HEK293T (cell line): ENCODE results near the gene KRTAP4-4.
"Not testable (repeated sequence)": the region's sequence is repeated elsewhere in the genome, so short reads cannot be mapped to it uniquely, and the experiment has no call there.

Source experiments
- CTCF ChIA-PET: fragments of 350-600 bp; formaldehyde crosslinking; extraction: SDS; loops from one replicate; lab custom pipeline; 2021; ENCODE audit warnings: antibody characterized with exemption, inconsistent platforms; lab: Yijun Ruan, JAX
- POLR2A ChIA-PET: fragments of 350-600 bp; formaldehyde crosslinking; extraction: SDS; loops from one replicate; lab custom pipeline; 2020; ENCODE audit warnings: antibody characterized with exemption, inconsistent platforms; lab: Yijun Ruan, JAX
- DNase-seq: peaks from one replicate; pipeline ENCODE4 v3.0.0; 2012; ENCODE audit warnings: mixed read lengths; ENCODE audit errors: extremely low spot score
- ARNT ChIP-seq: fragments of 450-650 bp; IDR thresholded peaks from 2 replicates; pipeline ENCODE4 v1.6.1; 2017; ENCODE audit warnings: mild to moderate bottlenecking
- BHLHE40 ChIP-seq: fragments of 450-650 bp; IDR thresholded peaks from 2 replicates; pipeline ENCODE4 v1.6.1; 2016; ENCODE audit warnings: mild to moderate bottlenecking, moderate library complexity, borderline replicate concordance
- CTBP1 ChIP-seq: fragments of 450-650 bp; IDR thresholded peaks from 2 replicates; pipeline ENCODE4 v1.6.1; 2016; ENCODE audit warnings: borderline replicate concordance
- ELF4 ChIP-seq: fragments of 450-650 bp; IDR thresholded peaks from 2 replicates; pipeline ENCODE4 v1.6.1; 2017; ENCODE audit warnings: antibody characterized with exemption
- FOXA1 ChIP-seq: fragments of 450-650 bp; IDR thresholded peaks from 2 replicates; pipeline ENCODE4 v1.6.1; 2016; ENCODE audit warnings: mild to moderate bottlenecking
- FOXK2 ChIP-seq: fragments of 450-650 bp; IDR thresholded peaks from 2 replicates; pipeline ENCODE4 v1.6.1; 2016; ENCODE audit warnings: mild to moderate bottlenecking
- FOXM1 ChIP-seq: fragments of 450-650 bp; IDR thresholded peaks from 2 replicates; pipeline ENCODE4 v1.6.1; 2017; ENCODE audit warnings: mild to moderate bottlenecking, borderline replicate concordance
- HDGF ChIP-seq: fragments of 450-650 bp; IDR thresholded peaks from 2 replicates; pipeline ENCODE4 v1.6.1; 2017; ENCODE audit warnings: antibody characterized with exemption, borderline replicate concordance
- L3MBTL2 ChIP-seq: fragments of 450-650 bp; conservative IDR thresholded peaks from 2 replicates; pipeline ENCODE4 v1.6.1; 2016; ENCODE audit warnings: mild to moderate bottlenecking
- LEF1 ChIP-seq: fragments of 450-650 bp; IDR thresholded peaks from 2 replicates; pipeline ENCODE4 v1.6.1; 2017; ENCODE audit warnings: mild to moderate bottlenecking, borderline replicate concordance
- NFRKB ChIP-seq: fragments of 450-650 bp; IDR thresholded peaks from 2 replicates; pipeline ENCODE4 v1.6.1; 2016; ENCODE audit warnings: mild to moderate bottlenecking, moderate library complexity
- PKNOX1 ChIP-seq: fragments of 450-650 bp; IDR thresholded peaks from 2 replicates; pipeline ENCODE4 v1.6.1; 2016
- SP1 ChIP-seq: fragments of 450-650 bp; IDR thresholded peaks from 2 replicates; pipeline ENCODE4 v1.6.1; 2017
- SUZ12 ChIP-seq: fragments of 450-650 bp; IDR thresholded peaks from 2 replicates; pipeline ENCODE4 v1.6.1; 2016; ENCODE audit warnings: mild to moderate bottlenecking
- TARDBP ChIP-seq: fragments of 450-650 bp; IDR thresholded peaks from 2 replicates; pipeline ENCODE4 v1.6.1; 2016
- ZNF384 ChIP-seq: fragments of 450-650 bp; IDR thresholded peaks from 2 replicates; pipeline ENCODE4 v1.6.1; 2016

Gene KRTAP4-4

GRCh38 chr17:41133880-41134735 is 26.4 kb downstream of the KRTAP4-4 start:
- no peak for TF ChIP-seq SP1
- TF ChIP-seq HDGF: no peak
- no peak for TF ChIP-seq L3MBTL2
- POLR2A ChIA-PET: no interaction called here
- DNase-seq: no peak
- CTCF ChIA-PET: no interaction called here

GRCh38 chr17:41131979-41132378 is 28.6 kb downstream of the KRTAP4-4 start:
- CTCF ChIA-PET: no interaction called here
- no peak for DNase-seq
- TF ChIP-seq HDGF: no peak
- POLR2A ChIA-PET: no interaction called here

- TF ChIP-seq LEF1 (no peak), FOXK2 (no peak), FOXA1 (no peak), L3MBTL2 (no peak), ELF4 (no peak), ZNF384 (no peak), TARDBP (no peak), PKNOX1 (no peak), HDGF (no peak), SP1 (no peak), FOXM1 (no peak), SUZ12 (no peak), CTBP1 (no peak), BHLHE40 (no peak), ARNT (no peak), NFRKB (no peak)
- CTCF ChIA-PET: no interaction called here
- DNase-seq: no peak
- POLR2A ChIA-PET: no interaction called here
Observed at GRCh38 chr17:41127371-41127770, 33.2 kb downstream of the KRTAP4-4 start.

- no peak for DNase-seq
- POLR2A ChIA-PET: no interaction called here
- no peak for TF ChIP-seq FOXM1
- TF ChIP-seq NFRKB: no peak
- TF ChIP-seq CTBP1: no peak
- TF ChIP-seq PKNOX1: no peak
- TF ChIP-seq TARDBP: no peak
- TF ChIP-seq ARNT: no peak
- TF ChIP-seq LEF1: no peak
- no peak for TF ChIP-seq L3MBTL2
- no peak for TF ChIP-seq SUZ12
- no peak for TF ChIP-seq FOXK2
- TF ChIP-seq ELF4: no peak
- TF ChIP-seq BHLHE40: no peak
- no peak for TF ChIP-seq SP1
- TF ChIP-seq HDGF: no peak
- TF ChIP-seq FOXA1: no peak
- CTCF ChIA-PET: no interaction called here
Observed at GRCh38 chr17:41126412-41126811, 34.1 kb downstream of the KRTAP4-4 start.

GRCh38 chr17:41125064-41125463 is 35.5 kb downstream of the KRTAP4-4 start:
- ChIA-PET CTCF (no interaction called here), POLR2A (no interaction called here)
- TF ChIP-seq FOXA1 (no peak), BHLHE40 (no peak), SUZ12 (no peak), SP1 (no peak), FOXK2 (no peak), ARNT (no peak), ZNF384 (no peak), LEF1 (no peak), FOXM1 (no peak), NFRKB (no peak), L3MBTL2 (no peak), ELF4 (no peak), TARDBP (no peak), CTBP1 (no peak), HDGF (no peak), PKNOX1 (no peak)
- no peak for DNase-seq

- POLR2A ChIA-PET, CTCF ChIA-PET, DNase-seq: not testable (repeated sequence)
Observed at GRCh38 chr17:41123991-41124371, 36.6 kb downstream of the KRTAP4-4 start, which contains the start of gene KRTAP4-12. Gene KRTAP4-12, minus strand, starts transcription at chr17:41124182. Its CDS starts 60 bp downstream, at chr17:41124122.

- CTCF ChIA-PET, POLR2A ChIA-PET, DNase-seq: not testable (repeated sequence)
Observed at GRCh38 chr17:41123292-41123990, 37.1 kb downstream of the KRTAP4-4 start.
